ENCODE results near the gene CDHR3.
A peak's percentile ranks its signal among the peaks of the same experiment; 100 is the strongest.

The CDHR3 gene

GRCh38 chr7:106031300-106032035, 68.4 kb downstream of the CDHR3 start:
- DNase-seq (ENCODE audit: low read depth) = no peak
- peaks cover 3% of the 10 kb centered on the region for H3K27me3 ChIP-seq (replicated peaks; ENCODE audit: control insufficient read depth, insufficient read depth, low read length)
- H3K9me3 ChIP-seq (ENCODE audit: control insufficient read depth, low read length) = peaks cover 9% of the 10 kb centered on the region
- no peaks in the 10 kb centered on the region for H3K36me3 ChIP-seq (ENCODE audit: control insufficient read depth, insufficient read depth, low read length, severe bottlenecking)
- H3K4me1 ChIP-seq (ENCODE audit: control insufficient read depth, insufficient read depth, low read length) = no peaks in the 10 kb centered on the region
- no peak overlapping the region for H3K9ac ChIP-seq (ENCODE audit: low read length)
- no peak overlapping the region for H3K4me3 ChIP-seq (ENCODE audit: low read length)

- H3K27me3 ChIP-seq (replicated peaks; ENCODE audit: control insufficient read depth, insufficient read depth, low read length) = peaks cover 3% of the 10 kb centered on the region
- no peaks in the 10 kb centered on the region for H3K36me3 ChIP-seq (ENCODE audit: control insufficient read depth, insufficient read depth, low read length, severe bottlenecking)
- H3K9ac ChIP-seq (ENCODE audit: low read length) = no peak overlapping the region
- no peak overlapping the region for H3K4me3 ChIP-seq (ENCODE audit: low read length)
- peaks cover 9% of the 10 kb centered on the region for H3K9me3 ChIP-seq (ENCODE audit: control insufficient read depth, low read length)
- no peak for DNase-seq (ENCODE audit: low read depth)
- H3K4me1 ChIP-seq (ENCODE audit: control insufficient read depth, insufficient read depth, low read length) = no peaks in the 10 kb centered on the region
These were observed 69.2 kb downstream of the CDHR3 start for GRCh38 chr7:106032295-106032694.

- Histone ChIP-seq H3K4me3 (ENCODE audit: low read length) (no peak overlapping the region), H3K4me1 (ENCODE audit: control insufficient read depth, insufficient read depth, low read length) (peaks cover under 1% of the 10 kb centered on the region), H3K36me3 (ENCODE audit: control insufficient read depth, insufficient read depth, low read length, severe bottlenecking) (no peaks in the 10 kb centered on the region), H3K9ac (ENCODE audit: low read length) (no peak overlapping the region), H3K9me3 (ENCODE audit: control insufficient read depth, low read length) (peaks cover 9% of the 10 kb centered on the region), H3K27me3 (replicated peaks; ENCODE audit: control insufficient read depth, insufficient read depth, low read length) (peaks cover 3% of the 10 kb centered on the region)
- DNase-seq (ENCODE audit: low read depth) = no peak
These were observed 70.7 kb downstream of the CDHR3 start for GRCh38 chr7:106033735-106034134.

- Histone ChIP-seq H3K9me3 (ENCODE audit: control insufficient read depth, low read length) (peaks cover 9% of the 10 kb centered on the region), H3K27me3 (replicated peaks; ENCODE audit: control insufficient read depth, insufficient read depth, low read length) (peaks cover 3% of the 10 kb centered on the region), H3K36me3 (ENCODE audit: control insufficient read depth, insufficient read depth, low read length, severe bottlenecking) (no peaks in the 10 kb centered on the region), H3K4me3 (ENCODE audit: low read length) (no peak overlapping the region), H3K4me1 (ENCODE audit: control insufficient read depth, insufficient read depth, low read length) (peaks cover 7% of the 10 kb centered on the region), H3K9ac (ENCODE audit: low read length) (no peak overlapping the region)
- no peak for DNase-seq (ENCODE audit: low read depth)
These were observed 71.3 kb downstream of the CDHR3 start for GRCh38 chr7:106034383-106034782.

GRCh38 chr7:106035568-106035967, 72.5 kb downstream of the CDHR3 start:
- Histone ChIP-seq H3K4me3 (ENCODE audit: low read length) (no peak overlapping the region), H3K9me3 (ENCODE audit: control insufficient read depth, low read length) (peaks cover 9% of the 10 kb centered on the region), H3K27me3 (replicated peaks; ENCODE audit: control insufficient read depth, insufficient read depth, low read length) (peaks cover 3% of the 10 kb centered on the region), H3K4me1 (ENCODE audit: control insufficient read depth, insufficient read depth, low read length) (peaks cover 17% of the 10 kb centered on the region), H3K9ac (ENCODE audit: low read length) (no peak overlapping the region), H3K36me3 (ENCODE audit: control insufficient read depth, insufficient read depth, low read length, severe bottlenecking) (no peaks in the 10 kb centered on the region)
- no peak for DNase-seq (ENCODE audit: low read depth)

GRCh38 chr7:106036004-106036403, 72.9 kb downstream of the CDHR3 start:
- Histone ChIP-seq H3K36me3 (ENCODE audit: control insufficient read depth, insufficient read depth, low read length, severe bottlenecking) (no peaks in the 10 kb centered on the region), H3K4me1 (ENCODE audit: control insufficient read depth, insufficient read depth, low read length) (peaks cover 21% of the 10 kb centered on the region), H3K27me3 (replicated peaks; ENCODE audit: control insufficient read depth, insufficient read depth, low read length) (no peaks in the 10 kb centered on the region), H3K9ac (ENCODE audit: low read length) (no peak overlapping the region), H3K4me3 (ENCODE audit: low read length) (no peak overlapping the region), H3K9me3 (ENCODE audit: control insufficient read depth, low read length) (peaks cover 9% of the 10 kb centered on the region)
- no peak for DNase-seq (ENCODE audit: low read depth)

GRCh38 chr7:106037489-106038176, 74.6 kb downstream of the CDHR3 start:
- H3K4me3 ChIP-seq (ENCODE audit: low read length) = no peak overlapping the region
- H3K36me3 ChIP-seq (ENCODE audit: control insufficient read depth, insufficient read depth, low read length, severe bottlenecking) = no peaks in the 10 kb centered on the region
- peaks cover 9% of the 10 kb centered on the region for H3K9me3 ChIP-seq (ENCODE audit: control insufficient read depth, low read length)
- H3K4me1 ChIP-seq (ENCODE audit: control insufficient read depth, insufficient read depth, low read length) = peaks cover 37% of the 10 kb centered on the region
- no peak for DNase-seq (ENCODE audit: low read depth)
- H3K27me3 ChIP-seq (replicated peaks; ENCODE audit: control insufficient read depth, insufficient read depth, low read length) = no peaks in the 10 kb centered on the region
- H3K9ac ChIP-seq (ENCODE audit: low read length) = no peak overlapping the region

- peaks cover 41% of the 10 kb centered on the region for H3K4me1 ChIP-seq (ENCODE audit: control insufficient read depth, insufficient read depth, low read length)
- H3K9me3 ChIP-seq (ENCODE audit: control insufficient read depth, low read length) = peaks cover 7% of the 10 kb centered on the region
- no peak overlapping the region for H3K9ac ChIP-seq (ENCODE audit: low read length)
- no peak overlapping the region for H3K4me3 ChIP-seq (ENCODE audit: low read length)
- H3K36me3 ChIP-seq (ENCODE audit: control insufficient read depth, insufficient read depth, low read length, severe bottlenecking) = no peaks in the 10 kb centered on the region
- no peaks in the 10 kb centered on the region for H3K27me3 ChIP-seq (replicated peaks; ENCODE audit: control insufficient read depth, insufficient read depth, low read length)
- DNase-seq (ENCODE audit: low read depth) = no peak
These were observed 75.2 kb downstream of the CDHR3 start for GRCh38 chr7:106038289-106038688.

GRCh38 chr7:106038916-106039315, 75.9 kb downstream of the CDHR3 start:
- peaks cover 1% of the 10 kb centered on the region for H3K9me3 ChIP-seq (ENCODE audit: control insufficient read depth, low read length)
- H3K4me1 ChIP-seq (ENCODE audit: control insufficient read depth, insufficient read depth, low read length) = peaks cover 47% of the 10 kb centered on the region
- no peak for DNase-seq (ENCODE audit: low read depth)
- no peak overlapping the region for H3K4me3 ChIP-seq (ENCODE audit: low read length)
- H3K36me3 ChIP-seq (ENCODE audit: control insufficient read depth, insufficient read depth, low read length, severe bottlenecking) = no peaks in the 10 kb centered on the region
- H3K27me3 ChIP-seq (replicated peaks; ENCODE audit: control insufficient read depth, insufficient read depth, low read length) = peaks cover 5% of the 10 kb centered on the region
- H3K9ac ChIP-seq (ENCODE audit: low read length) = peak overlapping the region; percentile 48

- Histone ChIP-seq H3K36me3 (ENCODE audit: control insufficient read depth, insufficient read depth, low read length, severe bottlenecking) (no peaks in the 10 kb centered on the region), H3K9ac (ENCODE audit: low read length) (peak overlapping the region; percentile 48), H3K4me1 (ENCODE audit: control insufficient read depth, insufficient read depth, low read length) (peaks cover 48% of the 10 kb centered on the region), H3K9me3 (ENCODE audit: control insufficient read depth, low read length) (no peaks in the 10 kb centered on the region), H3K4me3 (ENCODE audit: low read length) (peak overlapping the region; percentile 10), H3K27me3 (replicated peaks; ENCODE audit: control insufficient read depth, insufficient read depth, low read length) (peaks cover 12% of the 10 kb centered on the region)
- peak; percentile 96 for DNase-seq (ENCODE audit: low read depth)
These were observed 76.5 kb downstream of the CDHR3 start for GRCh38 chr7:106039486-106040060.

GRCh38 chr7:106041140-106041717, 78.2 kb downstream of the CDHR3 start:
- Histone ChIP-seq H3K4me3 (ENCODE audit: low read length) (no peak overlapping the region), H3K9me3 (ENCODE audit: control insufficient read depth, low read length) (no peaks in the 10 kb centered on the region), H3K27me3 (replicated peaks; ENCODE audit: control insufficient read depth, insufficient read depth, low read length) (peaks cover 14% of the 10 kb centered on the region), H3K36me3 (ENCODE audit: control insufficient read depth, insufficient read depth, low read length, severe bottlenecking) (no peaks in the 10 kb centered on the region), H3K4me1 (ENCODE audit: control insufficient read depth, insufficient read depth, low read length) (peaks cover 48% of the 10 kb centered on the region), H3K9ac (ENCODE audit: low read length) (no peak overlapping the region)
- peak; percentile 46 for DNase-seq (ENCODE audit: low read depth)
